HG03066 (cell line): Measurements from ENCODE around the gene BCL2L15.

Experiments used
- ATAC-seq: cut with Tn5 transposase; IDR thresholded peaks from one replicate; pipeline ENCODE4 v1.9.1; 2021; ENCODE audit warnings: low read depth; ENCODE audit not compliant: unreplicated experiment

The BCL2L15 gene

DNA sequence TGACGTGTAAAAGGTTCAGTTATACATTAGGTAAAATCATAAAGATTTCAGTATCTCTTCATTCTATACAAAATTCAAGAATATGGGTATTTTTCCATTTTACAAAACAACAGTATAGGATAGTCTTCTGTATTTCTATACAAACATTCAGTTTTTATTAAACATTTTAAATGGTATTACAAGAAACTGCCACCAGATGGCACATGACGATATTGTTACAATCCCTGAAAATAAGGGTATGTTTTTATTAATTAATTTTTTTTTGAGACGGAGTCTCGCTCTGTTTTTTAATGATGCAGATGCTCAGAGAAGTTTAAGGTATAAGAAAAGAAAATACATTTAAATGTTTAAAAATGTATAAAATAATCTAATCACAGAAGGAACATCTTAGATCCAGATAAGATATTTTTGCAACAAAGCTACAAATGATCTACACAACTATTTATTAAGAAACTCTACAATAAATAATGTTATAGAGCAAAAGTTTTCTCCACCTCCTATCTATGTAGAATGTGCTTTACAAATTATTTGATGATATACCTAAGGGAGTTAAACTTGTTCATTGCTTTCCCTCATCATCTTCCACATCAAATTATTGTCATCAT lies 51.6 kb downstream of the BCL2L15 start:
- ATAC-seq = no peak

DNA sequence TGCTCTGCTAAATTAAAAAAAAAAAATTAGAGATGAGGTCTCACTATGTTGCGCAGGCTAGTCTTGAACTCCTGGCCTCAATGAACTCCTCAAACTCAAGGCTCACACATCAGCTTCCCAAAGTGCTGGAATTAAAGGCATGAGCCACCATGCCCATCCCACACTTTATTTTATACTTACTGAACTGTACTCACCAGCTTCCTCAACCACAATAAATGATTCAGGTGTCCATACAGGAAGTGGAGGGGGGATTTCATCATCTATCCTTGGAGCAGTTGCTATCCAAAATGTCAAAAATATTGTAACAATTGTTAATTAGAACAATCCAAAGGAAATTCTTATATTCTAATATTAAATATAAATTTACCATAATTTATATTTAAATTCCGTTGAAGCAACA lies 52.7 kb downstream of the BCL2L15 start:
- no peak for ATAC-seq
